Activated CD8-positive, alpha-beta T cell treated with anti-CD3 and anti-CD28 coated beads for 36 hours (primary cell): ENCODE data around the gene PRKAG3. TPM values are rescaled to one million over a fixed set of nuclear protein-coding genes. Genes with fewer than 3 reads are reported as not detected.
A peak's percentile ranks its signal among the peaks of the same experiment; 100 is the strongest.

Experiments used
- ATAC-seq: fragments of 200-7000 bp; cut with Tn5 transposase; one replicate; pipeline ENCODE4 v1.10.0; 2021; ENCODE audit warnings: mild to moderate bottlenecking, moderate library complexity
- CTCF ChIA-PET: fragments of 350-600 bp; sonication (Branson Sonifier 250); formaldehyde crosslinking; loops from one replicate; lab custom pipeline; 2021; ENCODE audit warnings: antibody characterized with exemption; lab: Charles Lee
- POLR2A ChIA-PET: fragments of 350-600 bp; sonication (Branson Sonifier 250); formaldehyde crosslinking; loops from one replicate; lab custom pipeline; 2021; ENCODE audit warnings: antibody characterized with exemption; lab: Charles Lee
- DNase-seq: peaks from one replicate; pipeline ENCODE4 v3.0.0-alpha.2; 2020
- H3K27ac Mint-ChIP-seq: one replicate; pipeline ENCODE4 v1.8.0; 2021; ENCODE audit warnings: mild to moderate bottlenecking, mixed read lengths
- H3K27me3 Mint-ChIP-seq: one replicate; pipeline ENCODE4 v1.8.0; 2021; ENCODE audit warnings: mixed read lengths
- H3K36me3 Mint-ChIP-seq: one replicate; pipeline ENCODE4 v1.8.0; 2021; ENCODE audit warnings: low read depth, mixed read lengths
- H3K4me1 Mint-ChIP-seq: one replicate; pipeline ENCODE4 v1.8.0; 2021; ENCODE audit warnings: low read depth, mixed read lengths
- H3K4me3 Mint-ChIP-seq: one replicate; pipeline ENCODE4 v1.8.0; 2021; ENCODE audit warnings: mild to moderate bottlenecking, moderate library complexity, mixed read lengths
- H3K9me3 Mint-ChIP-seq: one replicate; pipeline ENCODE4 v1.8.0; 2021; ENCODE audit warnings: mixed read lengths
- intact Hi-C: fragments of 100-400 bp; cut with micrococcal nuclease; formaldehyde crosslinking; loops from one replicate; pipeline ENCODE4 v1.10.0; 2022
- total RNA-seq, 2 experiments: library from RNA; stranded (reverse); gene quantifications; one replicate each; pipeline ENCODE4 v1.2.3, GENCODE V29; 2021
- TF ChIP-seq, protein P1 (sequence below): fragments of 200-600 bp; IDR thresholded peaks from one replicate; pipeline ENCODE4 v1.8.0; 2022; ENCODE audit warnings: antibody characterized with exemption, mild to moderate bottlenecking

The PRKAG3 gene
- total RNA-seq, 2 experiments from 2014 or later: not detected

DNA sequence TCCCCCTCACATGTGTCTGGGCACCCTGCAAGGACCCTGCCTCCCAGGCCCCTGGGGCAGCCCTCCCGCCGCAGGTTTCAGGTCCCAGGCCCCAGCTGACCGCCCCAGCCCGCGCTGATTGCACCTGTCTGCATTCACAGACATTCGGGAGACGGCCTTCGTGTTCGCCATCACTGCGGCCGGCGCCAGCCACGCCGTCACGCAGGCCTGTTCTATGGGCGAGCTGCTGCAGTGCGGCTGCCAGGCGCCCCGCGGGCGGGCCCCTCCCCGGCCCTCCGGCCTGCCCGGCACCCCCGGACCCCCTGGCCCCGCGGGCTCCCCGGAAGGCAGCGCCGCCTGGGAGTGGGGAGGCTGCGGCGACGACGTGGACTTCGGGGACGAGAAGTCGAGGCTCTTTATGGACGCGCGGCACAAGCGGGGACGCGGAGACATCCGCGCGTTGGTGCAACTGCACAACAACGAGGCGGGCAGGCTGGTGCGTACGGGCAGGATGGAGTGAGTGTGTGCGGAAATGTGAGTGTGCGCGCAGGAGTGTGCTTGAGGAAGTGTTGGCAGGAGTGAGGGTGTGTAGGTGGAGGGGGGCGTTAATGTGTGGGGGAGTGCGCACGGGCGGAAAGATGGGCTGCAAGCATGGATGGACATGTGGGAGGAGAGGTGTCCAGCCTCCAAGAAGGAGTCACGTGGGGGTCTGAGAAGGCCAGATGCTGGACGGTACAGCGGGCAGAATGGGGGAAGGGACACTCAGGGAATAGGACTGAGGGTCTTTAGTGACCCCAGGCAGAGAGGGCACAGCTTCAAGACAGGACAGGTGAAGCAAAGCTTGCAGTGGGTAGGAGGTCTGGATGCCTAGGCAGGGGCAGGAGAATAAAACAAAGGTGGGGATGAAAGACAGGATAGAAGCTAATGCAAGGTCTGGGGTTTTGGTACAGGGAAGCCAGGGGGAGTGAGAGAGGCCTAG lies 40.0 kb upstream of the PRKAG3 start:
- Mint-ChIP-seq H3K9me3 (no peaks in the 10 kb centered on the region), H3K27me3 (peaks cover 56% of the 10 kb centered on the region), H3K4me3 (peak overlapping the region; percentile 58), H3K36me3 (no peaks in the 10 kb centered on the region), H3K4me1 (peaks cover 25% of the 10 kb centered on the region), H3K27ac (no peak overlapping the region)
- ChIA-PET POLR2A (interaction anchor here (2.2 to 16.8 kb wide), 2 partner anchors 13 to 24 kb away, joined by 7 to 284 read pairs; no protein-coding TSS in a partner anchor), CTCF (interaction anchor here (1.0 to 23.0 kb wide), 12 partner anchors 8 to 109 kb away, joined by 3 to 1101 read pairs (median 4); partner anchors contain the start of gene WNT10A)
- ATAC-seq: peak; percentile 47
- peak; percentile 38 for DNase-seq
- intact Hi-C loops: no loop called here
- TF ChIP-seq, protein P1, sequence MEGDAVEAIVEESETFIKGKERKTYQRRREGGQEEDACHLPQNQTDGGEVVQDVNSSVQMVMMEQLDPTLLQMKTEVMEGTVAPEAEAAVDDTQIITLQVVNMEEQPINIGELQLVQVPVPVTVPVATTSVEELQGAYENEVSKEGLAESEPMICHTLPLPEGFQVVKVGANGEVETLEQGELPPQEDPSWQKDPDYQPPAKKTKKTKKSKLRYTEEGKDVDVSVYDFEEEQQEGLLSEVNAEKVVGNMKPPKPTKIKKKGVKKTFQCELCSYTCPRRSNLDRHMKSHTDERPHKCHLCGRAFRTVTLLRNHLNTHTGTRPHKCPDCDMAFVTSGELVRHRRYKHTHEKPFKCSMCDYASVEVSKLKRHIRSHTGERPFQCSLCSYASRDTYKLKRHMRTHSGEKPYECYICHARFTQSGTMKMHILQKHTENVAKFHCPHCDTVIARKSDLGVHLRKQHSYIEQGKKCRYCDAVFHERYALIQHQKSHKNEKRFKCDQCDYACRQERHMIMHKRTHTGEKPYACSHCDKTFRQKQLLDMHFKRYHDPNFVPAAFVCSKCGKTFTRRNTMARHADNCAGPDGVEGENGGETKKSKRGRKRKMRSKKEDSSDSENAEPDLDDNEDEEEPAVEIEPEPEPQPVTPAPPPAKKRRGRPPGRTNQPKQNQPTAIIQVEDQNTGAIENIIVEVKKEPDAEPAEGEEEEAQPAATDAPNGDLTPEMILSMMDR: no peak

DNA sequence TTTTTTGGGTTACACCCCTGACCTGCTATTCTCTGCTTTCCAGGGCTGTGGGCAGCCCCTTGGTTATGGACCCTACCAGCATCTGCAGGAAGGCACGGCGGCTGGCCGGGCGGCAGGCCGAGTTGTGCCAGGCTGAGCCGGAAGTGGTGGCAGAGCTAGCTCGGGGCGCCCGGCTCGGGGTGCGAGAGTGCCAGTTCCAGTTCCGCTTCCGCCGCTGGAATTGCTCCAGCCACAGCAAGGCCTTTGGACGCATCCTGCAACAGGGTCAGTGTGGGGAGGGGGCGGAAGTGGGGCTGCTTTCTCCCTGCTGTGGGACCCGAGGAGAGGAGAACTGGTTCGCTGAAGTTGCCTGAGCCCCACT lies 39.4 kb upstream of the PRKAG3 start:
- TF ChIP-seq, protein P1: no peak
- H3K27me3 Mint-ChIP-seq: peaks cover 51% of the 10 kb centered on the region
- ChIA-PET CTCF (interaction anchor here (1.0 to 23.0 kb wide), 8 partner anchors 9 to 109 kb away, joined by 3 to 1101 read pairs (median 4); partner anchors contain the start of gene WNT10A), POLR2A (interaction anchor here (2.2 to 16.8 kb wide), 2 partner anchors 14 to 24 kb away, joined by 7 to 284 read pairs; no protein-coding TSS in a partner anchor)
- ATAC-seq: no peak
- DNase-seq: no peak
- intact Hi-C loops: no loop called here
- H3K4me3 Mint-ChIP-seq: peak overlapping the region; percentile 22
- no peak overlapping the region for H3K27ac Mint-ChIP-seq
- peaks cover 23% of the 10 kb centered on the region for H3K4me1 Mint-ChIP-seq
- H3K9me3 Mint-ChIP-seq: no peaks in the 10 kb centered on the region
- no peaks in the 10 kb centered on the region for H3K36me3 Mint-ChIP-seq

DNA sequence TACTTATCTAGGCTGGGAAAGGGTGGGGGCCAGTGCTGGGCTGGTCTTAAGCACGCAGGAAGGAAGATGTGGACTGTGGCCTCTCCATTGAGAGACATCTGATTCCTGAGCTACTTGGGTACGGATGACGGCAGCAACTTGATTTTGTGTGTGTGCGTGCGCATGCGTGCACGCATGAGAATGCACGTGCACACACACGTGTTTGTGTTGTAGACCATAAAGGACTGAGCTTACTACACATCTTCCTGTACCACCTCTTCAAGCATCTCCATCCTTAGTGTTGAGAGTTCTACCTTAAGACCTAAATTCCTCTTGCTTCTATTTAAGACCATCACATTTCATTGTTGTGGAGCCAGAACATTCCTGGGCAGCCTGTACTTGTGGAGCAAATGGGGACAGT lies 37.5 kb upstream of the PRKAG3 start:
- Mint-ChIP-seq H3K36me3 (no peaks in the 10 kb centered on the region), H3K4me1 (peaks cover 23% of the 10 kb centered on the region), H3K4me3 (no peak overlapping the region), H3K27ac (no peak overlapping the region), H3K27me3 (peaks cover 42% of the 10 kb centered on the region), H3K9me3 (no peaks in the 10 kb centered on the region)
- DNase-seq: no peak
- intact Hi-C loops: loop anchor here (5.0 kb wide), 1 partner anchor 38 kb away; no protein-coding TSS in a partner anchor
- no peak for ATAC-seq
- TF ChIP-seq, protein P1: no peak
- ChIA-PET CTCF (interaction anchor here (1.0 to 23.0 kb wide), 8 partner anchors 8 to 111 kb away, joined by 3 to 1101 read pairs (median 5); partner anchors contain the start of gene WNT6), POLR2A (interaction anchor here (1.0 to 1.3 kb wide), 2 partner anchors 10 to 22 kb away, joined by 3 to 5 read pairs; no protein-coding TSS in a partner anchor)

DNA sequence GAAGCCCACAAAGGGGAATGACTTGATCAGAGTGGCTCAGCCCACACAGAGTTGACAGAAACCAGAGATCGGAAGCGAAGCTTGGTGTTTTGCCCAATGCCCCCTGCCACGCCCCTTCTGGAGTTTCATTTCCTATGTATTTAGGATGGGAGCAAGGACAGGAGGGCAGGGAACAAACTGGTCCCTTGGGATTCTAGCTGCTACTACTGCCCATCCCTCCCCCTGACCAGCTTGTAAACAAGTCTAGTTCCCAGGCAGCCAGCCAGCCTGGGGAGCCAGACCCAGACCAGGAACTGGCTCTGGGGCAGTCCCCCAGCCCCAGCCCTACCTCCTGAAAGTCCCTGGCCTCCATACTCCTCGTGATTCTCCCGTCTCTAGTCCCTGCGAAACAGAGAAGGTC lies 36.3 kb upstream of the PRKAG3 start:
- CTCF ChIA-PET: interaction anchor here (1.6 to 23.0 kb wide), 2 partner anchors 9 to 24 kb away, joined by 6 to 1101 read pairs; no protein-coding TSS in a partner anchor
- H3K27me3 Mint-ChIP-seq: peaks cover 42% of the 10 kb centered on the region

More for the DNA sequence above, 36.3 kb upstream of the PRKAG3 start:
- Mint-ChIP-seq H3K9me3 (no peaks in the 10 kb centered on the region), H3K36me3 (no peaks in the 10 kb centered on the region), H3K27ac (no peak overlapping the region), H3K4me3 (no peak overlapping the region), H3K4me1 (peaks cover 19% of the 10 kb centered on the region)
- TF ChIP-seq, protein P1: no peak
- intact Hi-C loops: loop anchor here (5.0 kb wide), 1 partner anchor 39 kb away; no protein-coding TSS in a partner anchor
- POLR2A ChIA-PET: interaction anchor here (0.6 to 1.3 kb wide), 2 partner anchors 9 to 17 kb away, joined by 3 to 5 read pairs; no protein-coding TSS in a partner anchor
- ATAC-seq (no peak), DNase-seq (no peak)
